Right cardiac atrium (tissue), 5 donors: ENCODE results near the gene SERPINA9. TPM values are rescaled to one million over a fixed set of nuclear protein-coding genes. Genes with fewer than 3 reads are reported as not detected.
A peak's percentile ranks its signal among the peaks of the same experiment; 100 is the strongest.

Experiments
- ATAC-seq, 2 donors: fragments of 200-7000 bp; cut with Tn5 transposase; one replicate each; pipeline versions ENCODE4 v1.8.0 to v1.9.1; 2020; ENCODE audit warnings: moderate library complexity in 2 of 2, mild to moderate bottlenecking in 1 of 2
- DNase-seq, 3 donors: peaks; one replicate each; pipeline ENCODE4 v3.0.0-alpha.2; 2020
- H3K27ac ChIP-seq: one replicate; pipeline ENCODE4 v1.5.1; 2013; ENCODE audit warnings: mild to moderate bottlenecking, low read length, control low read depth, moderate library complexity
- H3K27me3 ChIP-seq: one replicate; pipeline ENCODE4 v1.6.1; 2013; ENCODE audit not compliant: control insufficient read depth, insufficient read depth
- H3K4me1 ChIP-seq: one replicate; pipeline ENCODE4 v1.6.1; 2013; ENCODE audit warnings: low read length; ENCODE audit not compliant: control insufficient read depth, insufficient read depth
- H3K4me3 ChIP-seq: one replicate; pipeline ENCODE4 v1.5.1; 2013; ENCODE audit warnings: low read length, control low read depth
- H3K9me3 ChIP-seq: one replicate; pipeline ENCODE4 v1.6.1; 2013; ENCODE audit warnings: low read length; ENCODE audit not compliant: control insufficient read depth
- WGBS: extraction: QIAGEN DNeasy Blood & Tissue Kit; methylation state at CpG from one replicate; pipeline ENCODE4 v1.1.7; 2013; 5-methylcytosine and 5-hydroxymethylcytosine counted together
- intact Hi-C, 4 donors: fragments of 100-400 bp; cut with DNase I; formaldehyde crosslinking; loops; one replicate each; pipeline versions ENCODE4 v1.11.0 to v1.14.0; 2022 to 2023
- polyA plus RNA-seq: library from polyadenylated mRNA; stranded (reverse); fragments of 200-250 nt; gene quantifications from one replicate; pipeline ENCODE4 v1.2.3, GENCODE V29; 2013
- total RNA-seq, 4 donors: library from RNA; stranded (reverse); fragmentation: NEBNext Ultra II Directional; extraction: Animal tissue kit (Norgen Biotek cat#: 25700); gene quantifications; one replicate each; pipeline ENCODE4 v1.2.1, GENCODE V29; 2021
- donor health status: healthy with polysubstance abuse.
- donor health status: DM: no; HTN: yes; CAD: no.
- donor health status: DM: no; HTN: no; CAD: no.
- donor health status: DM: no; HTN: yes; CAD: no; lungs with severe emphysema.
- donor health status: DM: yes; HTN: yes; CAD: no.

Gene SERPINA9
- total and polyA plus RNA-seq, 5 donors, result not detected

GRCh38 chr14:94445003-94445402, 31.0 kb downstream of the SERPINA9 start:
- ATAC-seq, result no peak
- DNase-seq, result no peak
- Histone ChIP-seq H3K4me1 (no peaks in the 10 kb centered on the region), H3K27ac (no peak overlapping the region), H3K27me3 (no peaks in the 10 kb centered on the region), H3K4me3 (no peak overlapping the region), H3K9me3 (no peaks in the 10 kb centered on the region)
- intact Hi-C loops, result no loop called here
- 61% methylated on average over 1 of the region's 1 CpG for WGBS

DNA sequence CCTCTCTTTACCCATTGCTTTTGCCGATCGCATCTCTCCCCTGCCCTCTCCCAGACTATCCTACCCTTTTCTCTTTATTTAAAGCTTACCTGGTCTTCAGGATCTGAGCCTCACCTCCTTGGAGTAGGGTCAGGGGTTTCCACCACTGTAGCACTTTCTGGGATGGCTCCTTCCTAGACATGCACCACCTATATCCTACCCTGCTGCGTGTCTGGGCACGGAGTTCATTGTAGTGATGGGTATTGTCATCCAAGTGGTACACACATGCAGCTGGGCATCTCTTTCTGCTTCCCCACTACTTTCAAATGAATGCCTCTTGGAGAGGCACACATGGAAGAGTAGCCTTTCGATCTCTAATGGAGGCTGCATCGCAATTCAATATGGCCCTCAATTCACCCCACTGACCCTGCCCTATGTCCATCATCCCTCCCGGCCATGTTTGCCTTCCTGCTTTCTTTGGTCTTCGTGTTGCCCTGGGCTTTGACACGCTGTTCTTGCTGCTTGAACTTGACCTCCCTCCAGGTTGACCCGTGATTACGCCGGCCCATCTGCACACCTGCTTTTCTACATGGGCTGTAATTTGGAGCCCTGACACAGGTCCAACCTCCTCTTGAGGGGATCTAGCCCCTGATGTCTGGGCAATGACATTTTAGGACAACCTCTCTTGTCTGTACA, 34.3 kb downstream of the SERPINA9 start:
- Histone ChIP-seq H3K27ac (no peak overlapping the region), H3K4me1 (no peaks in the 10 kb centered on the region), H3K27me3 (no peaks in the 10 kb centered on the region), H3K9me3 (no peaks in the 10 kb centered on the region), H3K4me3 (no peak overlapping the region)
- 92% methylated on average over 12 of the region's 12 CpGs for WGBS
- ATAC-seq, result no peak
- no peak for DNase-seq
- intact Hi-C loops, result no loop called here

DNA sequence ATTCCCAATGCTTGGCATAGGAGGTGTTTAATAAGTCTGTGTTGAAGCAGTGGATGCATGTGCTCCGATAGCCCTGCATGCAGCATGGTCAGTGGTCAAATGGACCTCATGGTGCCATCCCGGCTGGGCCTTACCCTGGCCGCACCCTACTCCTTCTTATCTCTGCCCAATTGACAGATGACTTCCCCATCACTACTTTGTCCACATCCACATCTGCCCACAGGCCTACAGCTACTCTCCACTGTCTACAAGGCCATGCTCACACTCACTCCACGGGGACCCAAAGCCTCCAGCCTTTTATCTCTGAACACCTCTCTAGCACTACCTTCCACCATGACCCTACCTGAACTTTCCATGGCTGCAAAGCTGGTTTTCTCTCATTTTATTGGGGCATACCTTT, 34.9 kb downstream of the SERPINA9 start:
- H3K4me3 ChIP-seq, result no peak overlapping the region
- H3K27me3 ChIP-seq, result no peaks in the 10 kb centered on the region
- DNase-seq, result no peak
- 83% methylated on average over 4 of the region's 4 CpGs for WGBS
- no peak overlapping the region for H3K27ac ChIP-seq
- intact Hi-C loops, result no loop called here
- H3K9me3 ChIP-seq, result no peaks in the 10 kb centered on the region
- no peaks in the 10 kb centered on the region for H3K4me1 ChIP-seq
- ATAC-seq, result no peak

- Histone ChIP-seq H3K27me3 (no peaks in the 10 kb centered on the region), H3K4me3 (no peak overlapping the region), H3K9me3 (no peaks in the 10 kb centered on the region), H3K4me1 (no peaks in the 10 kb centered on the region), H3K27ac (no peak overlapping the region)
- WGBS, result 64% methylated on average over 5 of the region's 5 CpGs
- no peak for DNase-seq
- intact Hi-C loops, result no loop called here
- no peak for ATAC-seq
Observed at GRCh38 chr14:94439453-94440057, 36.4 kb downstream of the SERPINA9 start.

DNA sequence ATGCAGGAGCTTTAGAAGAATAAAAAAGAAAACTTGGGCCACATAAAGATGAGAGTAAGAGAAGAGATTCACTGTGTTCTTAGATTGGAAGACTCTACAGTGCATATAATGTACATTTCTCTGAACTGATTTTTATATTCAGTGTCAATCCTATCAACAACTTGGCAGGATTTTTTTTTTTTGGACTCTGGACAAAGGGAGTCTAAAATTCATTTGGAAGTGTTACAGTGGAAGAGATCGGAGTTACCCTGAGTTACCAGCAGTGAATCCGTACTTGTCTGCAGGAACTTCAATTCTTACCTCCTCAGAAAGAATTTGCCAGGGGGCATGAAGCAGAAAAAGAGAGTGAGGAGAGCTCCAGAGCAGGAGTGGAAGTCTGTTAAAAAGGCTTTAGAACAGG, 47.4 kb downstream of the SERPINA9 start:
- no peaks in the 10 kb centered on the region for H3K27me3 ChIP-seq
- intact Hi-C loops, result loop anchor here in 1 of 4 donors (10.0 kb wide), 1 partner anchor 116 kb away; no protein-coding TSS in a partner anchor
- H3K4me3 ChIP-seq, result no peak overlapping the region

DNA sequence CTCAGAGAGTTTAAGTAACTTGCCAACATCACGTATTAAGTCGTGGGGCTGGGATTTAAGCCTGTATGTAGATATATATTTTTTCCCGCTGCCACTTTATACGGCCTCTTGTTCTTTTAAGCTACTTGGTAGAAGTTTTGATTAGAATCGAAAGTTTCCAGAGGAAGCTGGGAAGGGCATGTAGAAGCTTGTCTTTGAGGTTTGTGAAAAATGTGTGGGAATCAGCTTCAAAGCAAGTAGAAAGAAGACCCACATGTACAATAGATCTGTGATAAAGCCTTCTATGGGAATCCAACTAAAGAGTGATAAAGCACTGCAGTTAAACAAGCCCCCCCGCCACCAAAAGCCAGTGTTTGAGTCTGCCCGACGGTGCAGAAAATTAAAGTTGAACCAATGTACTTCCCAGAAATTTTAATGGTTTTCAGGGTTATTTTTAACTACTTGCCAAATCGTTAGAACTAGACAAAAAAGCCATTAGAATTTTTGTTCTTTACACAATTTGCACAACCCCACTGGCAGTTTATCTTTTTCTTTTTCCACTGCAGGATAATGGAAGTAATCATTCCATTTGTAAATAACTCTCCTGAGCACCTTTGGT, 48.9 kb downstream of the SERPINA9 start:
- intact Hi-C loops, result loop anchor here in 1 of 4 donors (10.0 kb wide), 1 partner anchor 118 kb away; no protein-coding TSS in a partner anchor
- H3K27me3 ChIP-seq, result no peaks in the 10 kb centered on the region
- H3K4me3 ChIP-seq, result no peak overlapping the region
- no peaks in the 10 kb centered on the region for H3K9me3 ChIP-seq
- ATAC-seq (no peak), DNase-seq (no peak)
- no peak overlapping the region for H3K27ac ChIP-seq
- WGBS, result 76% methylated on average over 9 of the region's 9 CpGs
- H3K4me1 ChIP-seq, result no peaks in the 10 kb centered on the region

More for the DNA sequence above, 47.4 kb downstream of the SERPINA9 start:
- Histone ChIP-seq H3K4me1 (no peaks in the 10 kb centered on the region), H3K9me3 (no peaks in the 10 kb centered on the region), H3K27ac (no peak overlapping the region)
- WGBS, result 62% methylated on average over 2 of the region's 2 CpGs
- DNase-seq, result no peak
- no peak for ATAC-seq

DNA sequence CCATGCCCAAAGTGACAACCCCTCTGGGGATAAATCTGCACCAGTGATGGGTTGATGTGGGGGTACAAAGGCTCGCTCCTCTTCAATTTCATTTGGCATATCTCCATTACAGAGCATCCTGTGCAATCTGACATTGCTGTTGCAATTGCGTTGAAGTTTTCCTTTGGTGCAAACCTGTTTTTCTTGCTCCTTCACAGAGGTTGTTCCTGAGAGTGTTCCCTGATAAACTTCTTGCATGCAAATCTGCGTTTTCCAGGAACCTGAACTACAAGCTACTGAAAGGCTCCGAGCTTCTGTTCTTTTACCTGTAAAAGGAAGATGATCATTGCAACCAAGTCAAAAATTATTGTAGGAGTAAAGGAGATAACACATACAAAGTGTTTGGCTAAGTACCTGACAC, 49.5 kb downstream of the SERPINA9 start:
- H3K4me1 ChIP-seq, result no peaks in the 10 kb centered on the region
- no peak for ATAC-seq
- no peak for DNase-seq
- no peaks in the 10 kb centered on the region for H3K9me3 ChIP-seq
- H3K4me3 ChIP-seq, result no peak overlapping the region
- intact Hi-C loops, result loop anchor here in 1 of 4 donors (10.0 kb wide), 1 partner anchor 118 kb away; no protein-coding TSS in a partner anchor
- H3K27me3 ChIP-seq, result no peaks in the 10 kb centered on the region
- WGBS, result 78% methylated on average over 4 of the region's 4 CpGs
- H3K27ac ChIP-seq, result no peak overlapping the region

GRCh38 chr14:94424371-94424770, 51.6 kb downstream of the SERPINA9 start:
- intact Hi-C loops, result loop anchor here in 1 of 4 donors (10.0 kb wide), 1 partner anchor 120 kb away; no protein-coding TSS in a partner anchor
- Histone ChIP-seq H3K27ac (no peak overlapping the region), H3K9me3 (no peaks in the 10 kb centered on the region), H3K4me3 (no peak overlapping the region), H3K4me1 (no peaks in the 10 kb centered on the region), H3K27me3 (no peaks in the 10 kb centered on the region)
- no peak for DNase-seq
- 58% methylated on average over 3 of the region's 3 CpGs for WGBS
- ATAC-seq, result no peak

DNA sequence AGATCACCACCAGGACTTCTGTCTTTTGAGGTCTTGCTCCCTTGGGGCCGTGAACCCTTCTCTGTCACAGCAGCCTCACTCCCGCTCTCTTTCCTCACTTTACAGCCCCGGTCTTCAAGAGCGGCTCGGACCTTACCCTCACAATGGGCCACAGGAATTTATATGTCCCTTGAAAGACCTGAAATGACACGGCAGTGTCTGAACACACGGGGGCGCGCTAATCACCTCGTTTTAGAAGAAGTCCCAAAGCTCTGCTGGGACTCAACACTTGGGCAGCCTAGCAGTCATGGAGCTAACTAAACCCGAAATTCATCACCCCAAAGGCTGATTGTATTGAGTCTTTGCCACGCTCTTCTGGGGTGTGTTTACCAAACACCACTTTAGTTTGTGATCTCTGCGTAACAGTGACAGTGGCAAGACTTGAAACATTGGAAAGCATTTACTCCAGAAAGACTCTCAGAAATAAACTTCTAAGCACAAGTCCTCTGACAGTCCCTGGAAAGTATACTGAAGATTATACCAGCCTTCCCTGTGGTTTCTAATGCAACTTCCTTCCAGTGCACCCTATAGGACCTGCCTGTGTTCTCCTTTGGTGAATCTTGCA, 52.4 kb downstream of the SERPINA9 start:
- H3K27ac ChIP-seq, result no peak overlapping the region
- H3K4me3 ChIP-seq, result no peak overlapping the region
- peak; percentile 66 to 86 (median 82) for DNase-seq
- no peaks in the 10 kb centered on the region for H3K27me3 ChIP-seq
- H3K4me1 ChIP-seq, result no peaks in the 10 kb centered on the region
- no peaks in the 10 kb centered on the region for H3K9me3 ChIP-seq
- 10% methylated on average over 13 of the region's 13 CpGs for WGBS
- intact Hi-C loops, result loop anchor here in 1 of 4 donors (10.0 kb wide), 1 partner anchor 121 kb away; no protein-coding TSS in a partner anchor
- ATAC-seq, result peak; percentile 59 to 63

GRCh38 chr14:94421316-94421715, 54.7 kb downstream of the SERPINA9 start:
- no peaks in the 10 kb centered on the region for H3K4me1 ChIP-seq
- 58% methylated on average over 2 of the region's 2 CpGs for WGBS
- ATAC-seq (no peak), DNase-seq (no peak)
- H3K27me3 ChIP-seq, result no peaks in the 10 kb centered on the region
- no peaks in the 10 kb centered on the region for H3K9me3 ChIP-seq
- H3K4me3 ChIP-seq, result no peak overlapping the region
- intact Hi-C loops, result loop anchor here in 1 of 4 donors (10.0 kb wide), 1 partner anchor 123 kb away; no protein-coding TSS in a partner anchor
- no peak overlapping the region for H3K27ac ChIP-seq
